SJCRH30 (cell line): Measurements from ENCODE around the gene USP30. TPM values are rescaled to one million over a fixed set of nuclear protein-coding genes. Genes with fewer than 3 reads are reported as not detected.
"Not testable (repeated sequence)": the region's sequence is repeated elsewhere in the genome, so short reads cannot be mapped to it uniquely, and the experiment has no call there.

Source experiments
- DNase-seq, 2 experiments: peaks; one replicate each; pipeline ENCODE4 v3.0.0-alpha.2; 2015 to 2020
- H3K27ac ChIP-seq: fragments of 250-450 bp; sonication (Bioruptor Pico); 2 replicates; pipeline ENCODE4 v1.5.1; 2020; ENCODE audit warnings: mild to moderate bottlenecking, moderate library complexity
- H3K27me3 ChIP-seq: fragments of 250-450 bp; sonication (Bioruptor Pico); 2 replicates; pipeline ENCODE4 v1.5.1; 2020; ENCODE audit warnings: mild to moderate bottlenecking, moderate library complexity
- H3K36me3 ChIP-seq: fragments of 250-450 bp; sonication (Bioruptor Pico); 2 replicates; pipeline ENCODE4 v1.5.1; 2020; ENCODE audit warnings: mild to moderate bottlenecking, moderate library complexity
- H3K4me1 ChIP-seq: fragments of 250-450 bp; sonication (Bioruptor Pico); 2 replicates; pipeline ENCODE4 v1.5.1; 2020; ENCODE audit warnings: mild to moderate bottlenecking, moderate library complexity
- H3K4me3 ChIP-seq: fragments of 250-450 bp; sonication (Bioruptor Pico); 2 replicates; pipeline ENCODE4 v1.5.1; 2020; ENCODE audit warnings: mild to moderate bottlenecking, moderate library complexity
- H3K9me3 ChIP-seq: fragments of 250-450 bp; sonication (Bioruptor Pico); replicated peaks from 2 replicates; pipeline ENCODE4 v1.5.1; 2020; ENCODE audit warnings: mild to moderate bottlenecking, moderate library complexity
- total RNA-seq: library from RNA; depleted of rRNA; stranded (reverse); fragments of >200 nt; shearing (Covaris generic); gene quantifications from 2 replicates; pipeline ENCODE4 v1.2.3, GENCODE V29; 2014

USP30 gene
- total RNA-seq, 1 experiment from 2014 or later, result 8.6 TPM

- Histone ChIP-seq H3K27ac (no peak overlapping the region), H3K4me1 (no peaks in the 10 kb centered on the region), H3K27me3 (no peaks in the 10 kb centered on the region), H3K36me3 (no peaks in the 10 kb centered on the region), H3K9me3 (peaks cover 6% of the 10 kb centered on the region; the same call in 1 of the 2 replicates), H3K4me3 (no peak overlapping the region)
- no peak for DNase-seq
These were observed 18.9 kb upstream of the USP30 start for GRCh38 chr12:109033239-109034196.

- no peaks in the 10 kb centered on the region for H3K4me1 ChIP-seq
- no peaks in the 10 kb centered on the region for H3K27me3 ChIP-seq
- no peak for DNase-seq
- no peaks in the 10 kb centered on the region for H3K9me3 ChIP-seq
- H3K4me3 ChIP-seq, result no peak overlapping the region
- H3K27ac ChIP-seq, result no peak overlapping the region
- H3K36me3 ChIP-seq, result no peaks in the 10 kb centered on the region
These were observed 15.4 kb upstream of the USP30 start for GRCh38 chr12:109036975-109037374.

GRCh38 chr12:109044241-109044640 lies 8.1 kb upstream of the USP30 start:
- Histone ChIP-seq H3K9me3 (no peaks in the 10 kb centered on the region), H3K27ac (no peak overlapping the region), H3K27me3 (peaks cover 3% of the 10 kb centered on the region; the same call in 1 of the 2 replicates), H3K4me1 (no peaks in the 10 kb centered on the region), H3K4me3 (no peak overlapping the region), H3K36me3 (no peaks in the 10 kb centered on the region)
- DNase-seq, result no peak

- Histone ChIP-seq H3K36me3 (no peaks in the 10 kb centered on the region), H3K27ac (no peak overlapping the region), H3K4me3 (no peak overlapping the region), H3K27me3 (peaks cover 3% of the 10 kb centered on the region; the same call in 1 of the 2 replicates), H3K4me1 (no peaks in the 10 kb centered on the region), H3K9me3 (no peaks in the 10 kb centered on the region)
- DNase-seq, result no peak
These were observed 5.1 kb upstream of the USP30 start for GRCh38 chr12:109047081-109047805.

- not testable (repeated sequence) for H3K4me1 ChIP-seq, DNase-seq, H3K4me3 ChIP-seq, H3K36me3 ChIP-seq, H3K27ac ChIP-seq, H3K27me3 ChIP-seq, H3K9me3 ChIP-seq
These were observed 3.7 kb upstream of the USP30 start for GRCh38 chr12:109048706-109049105.

GRCh38 chr12:109049794-109050193 lies 2.6 kb upstream of the USP30 start:
- H3K36me3 ChIP-seq, H3K4me1 ChIP-seq, DNase-seq, H3K27ac ChIP-seq, H3K4me3 ChIP-seq, H3K9me3 ChIP-seq, H3K27me3 ChIP-seq: not testable (repeated sequence)

GRCh38 chr12:109052097-109052413 lies 321 bp upstream of the USP30 start:
- no peaks in the 10 kb centered on the region for H3K9me3 ChIP-seq
- H3K27me3 ChIP-seq, result no peaks in the 10 kb centered on the region
- DNase-seq, result no peak
- H3K4me3 ChIP-seq, result peak overlapping the region; percentile 84
- H3K36me3 ChIP-seq, result no peaks in the 10 kb centered on the region
- H3K4me1 ChIP-seq, result no peaks in the 10 kb centered on the region; the same call in 1 of the 2 replicates
- no peak overlapping the region for H3K27ac ChIP-seq

DNA sequence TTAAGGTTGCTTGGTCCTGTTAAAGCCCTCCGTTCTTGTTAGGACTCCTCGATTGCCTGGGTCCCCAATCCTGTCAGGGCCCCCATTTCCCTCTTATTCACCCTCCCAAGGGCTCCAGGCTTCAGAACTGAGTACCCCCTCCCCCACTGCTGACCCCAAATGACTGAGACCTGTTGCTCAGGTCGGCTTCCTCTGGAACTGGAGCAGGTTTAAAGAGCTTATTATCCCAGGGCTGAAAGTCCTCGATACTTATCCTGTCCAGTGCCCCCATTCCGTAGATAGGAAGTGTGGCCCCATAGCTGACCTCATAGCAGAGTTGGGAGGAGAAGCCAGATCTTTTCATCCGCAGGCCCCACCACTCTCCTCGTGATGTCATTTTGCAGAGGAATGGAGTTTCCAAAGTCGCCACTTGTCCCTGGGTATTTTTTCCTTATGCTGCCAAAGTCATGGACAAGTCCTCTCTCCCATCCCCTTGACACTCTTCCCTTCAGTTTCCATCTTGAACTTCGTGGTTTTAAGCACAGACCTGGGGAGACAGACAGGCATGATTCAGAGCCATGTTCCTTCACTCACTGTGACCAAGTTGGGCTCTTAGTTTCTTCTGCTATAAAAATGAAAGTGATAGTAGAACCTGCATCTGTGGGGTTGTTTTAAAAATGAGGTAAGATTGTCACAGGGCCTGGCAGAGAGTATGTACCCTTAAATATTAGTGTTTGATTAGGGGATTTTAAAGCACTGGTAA lies 1.2 kb downstream of the USP30 start:
- no peaks in the 10 kb centered on the region; the same call in 1 of the 2 replicates for H3K36me3 ChIP-seq
- H3K27me3 ChIP-seq, result no peaks in the 10 kb centered on the region
- no peak for DNase-seq
- no peaks in the 10 kb centered on the region for H3K9me3 ChIP-seq
- H3K4me1 ChIP-seq, result no peaks in the 10 kb centered on the region; the same call in 1 of the 2 replicates
- peak overlapping the region; percentile 84 for H3K4me3 ChIP-seq
- no peak overlapping the region for H3K27ac ChIP-seq

GRCh38 chr12:109054124-109054513 lies 1.7 kb downstream of the USP30 start:
- H3K27ac ChIP-seq, H3K4me3 ChIP-seq, H3K9me3 ChIP-seq, DNase-seq, H3K36me3 ChIP-seq, H3K27me3 ChIP-seq, H3K4me1 ChIP-seq: not testable (repeated sequence)

- Histone ChIP-seq H3K4me3 (no peak overlapping the region), H3K9me3 (no peaks in the 10 kb centered on the region), H3K4me1 (no peaks in the 10 kb centered on the region; the same call in 1 of the 2 replicates), H3K27ac (no peak overlapping the region), H3K27me3 (no peaks in the 10 kb centered on the region), H3K36me3 (no peaks in the 10 kb centered on the region; the same call in 1 of the 2 replicates)
- DNase-seq, result no peak
These were observed 2.1 kb downstream of the USP30 start for GRCh38 chr12:109054520-109054919.

GRCh38 chr12:109056891-109057290 lies 4.5 kb downstream of the USP30 start:
- DNase-seq, result no peak
- Histone ChIP-seq H3K4me1 (no peaks in the 10 kb centered on the region; the same call in 1 of the 2 replicates), H3K27me3 (no peaks in the 10 kb centered on the region), H3K36me3 (no peaks in the 10 kb centered on the region; the same call in 1 of the 2 replicates), H3K4me3 (no peak overlapping the region), H3K27ac (no peak overlapping the region), H3K9me3 (no peaks in the 10 kb centered on the region)

DNA sequence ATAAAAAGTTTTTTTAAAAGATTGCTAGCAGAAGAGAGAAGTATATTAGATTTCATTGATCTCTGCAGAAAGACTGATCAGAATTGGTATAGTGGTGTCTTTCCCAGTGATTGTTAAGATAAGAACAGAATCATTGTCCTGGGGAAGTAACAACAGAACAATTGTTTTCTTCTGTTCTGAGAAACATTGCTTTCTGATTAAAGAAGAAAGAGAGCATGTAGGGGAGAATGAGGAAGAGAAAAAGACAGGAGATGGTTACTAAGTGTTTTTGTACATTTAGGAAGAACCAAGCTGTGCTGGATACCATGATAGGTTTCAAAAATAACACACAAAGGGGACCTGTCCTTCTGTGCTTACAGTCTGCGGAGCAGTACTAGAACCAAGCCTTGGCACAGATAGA lies 5.0 kb downstream of the USP30 start:
- Histone ChIP-seq H3K27me3 (no peaks in the 10 kb centered on the region), H3K27ac (no peak overlapping the region), H3K4me3 (no peak overlapping the region), H3K9me3 (no peaks in the 10 kb centered on the region), H3K4me1 (no peaks in the 10 kb centered on the region; the same call in 1 of the 2 replicates), H3K36me3 (no peaks in the 10 kb centered on the region; the same call in 1 of the 2 replicates)
- no peak for DNase-seq

- no peak for DNase-seq
- Histone ChIP-seq H3K4me1 (no peaks in the 10 kb centered on the region), H3K9me3 (no peaks in the 10 kb centered on the region), H3K36me3 (no peaks in the 10 kb centered on the region; the same call in 1 of the 2 replicates), H3K27me3 (no peaks in the 10 kb centered on the region), H3K4me3 (no peak overlapping the region), H3K27ac (no peak overlapping the region)
These were observed 6.4 kb downstream of the USP30 start for GRCh38 chr12:109058773-109059172.

- H3K36me3 ChIP-seq, result no peaks in the 10 kb centered on the region
These were observed 11.8 kb downstream of the USP30 start for GRCh38 chr12:109064143-109064542.

More at GRCh38 chr12:109064143-109064542, 11.8 kb downstream of the USP30 start:
- no peak overlapping the region for H3K27ac ChIP-seq
- H3K9me3 ChIP-seq, result no peaks in the 10 kb centered on the region
- H3K4me3 ChIP-seq, result no peak overlapping the region
- DNase-seq, result no peak
- H3K4me1 ChIP-seq, result no peaks in the 10 kb centered on the region
- H3K27me3 ChIP-seq, result no peaks in the 10 kb centered on the region
